ENCODE data around the gene PTGS1.
"Not testable (repeated sequence)": the region's sequence is repeated elsewhere in the genome, so short reads cannot be mapped to it uniquely, and the experiment has no call there.

The PTGS1 gene

DNA sequence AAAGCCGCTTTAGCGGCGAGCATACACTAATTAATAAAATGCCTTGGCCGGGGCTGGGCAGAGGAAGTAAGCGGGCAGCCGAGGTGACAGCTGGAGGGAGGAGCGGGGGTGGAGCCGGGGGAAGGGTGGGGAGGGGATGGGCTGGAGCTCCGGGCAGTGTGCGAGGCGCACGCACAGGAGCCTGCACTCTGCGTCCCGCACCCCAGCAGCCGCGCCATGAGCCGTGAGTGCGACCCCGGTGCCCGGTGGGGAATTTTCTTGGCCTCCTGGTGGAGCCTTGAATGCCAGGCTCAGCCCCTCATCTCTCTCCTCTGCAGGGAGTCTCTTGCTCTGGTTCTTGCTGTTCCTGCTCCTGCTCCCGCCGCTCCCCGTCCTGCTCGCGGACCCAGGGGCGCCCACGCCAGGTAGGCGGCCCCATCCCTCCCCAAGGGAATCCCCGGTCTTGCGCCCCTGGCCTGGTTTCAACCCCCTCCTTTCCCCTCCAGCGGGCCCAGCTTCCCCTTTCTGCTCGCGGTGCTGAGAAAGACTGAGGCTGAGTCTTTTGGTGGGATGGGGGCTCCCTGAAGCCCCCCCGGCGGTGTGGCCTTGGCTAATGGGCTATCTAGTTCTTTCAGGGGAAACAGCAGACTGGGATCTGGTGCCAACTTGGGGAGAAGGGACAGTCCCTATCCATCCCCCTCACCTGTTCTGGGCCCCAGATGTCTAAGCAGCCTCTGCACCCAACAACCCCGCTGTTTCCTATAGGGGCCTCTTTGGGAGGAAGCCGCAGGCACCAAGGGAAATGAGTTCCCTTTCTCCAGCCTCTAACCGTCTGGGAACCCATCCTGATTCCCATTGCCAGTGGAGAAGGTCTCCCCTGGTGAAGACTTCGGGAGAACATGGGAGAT, at the start of gene PTGS1:
Gene PTGS1, plus strand, starts transcription at position 156 of the 887 bp plus-strand sequence. Its CDS starts 61 bp downstream, at position 217.
- no peak within 1 kb of the TSS for H3K27ac ChIP-seq
- no peak for TF ChIP-seq ZFX (IDR thresholded peaks at IDR 0.05)
- TF ChIP-seq, protein P1, sequence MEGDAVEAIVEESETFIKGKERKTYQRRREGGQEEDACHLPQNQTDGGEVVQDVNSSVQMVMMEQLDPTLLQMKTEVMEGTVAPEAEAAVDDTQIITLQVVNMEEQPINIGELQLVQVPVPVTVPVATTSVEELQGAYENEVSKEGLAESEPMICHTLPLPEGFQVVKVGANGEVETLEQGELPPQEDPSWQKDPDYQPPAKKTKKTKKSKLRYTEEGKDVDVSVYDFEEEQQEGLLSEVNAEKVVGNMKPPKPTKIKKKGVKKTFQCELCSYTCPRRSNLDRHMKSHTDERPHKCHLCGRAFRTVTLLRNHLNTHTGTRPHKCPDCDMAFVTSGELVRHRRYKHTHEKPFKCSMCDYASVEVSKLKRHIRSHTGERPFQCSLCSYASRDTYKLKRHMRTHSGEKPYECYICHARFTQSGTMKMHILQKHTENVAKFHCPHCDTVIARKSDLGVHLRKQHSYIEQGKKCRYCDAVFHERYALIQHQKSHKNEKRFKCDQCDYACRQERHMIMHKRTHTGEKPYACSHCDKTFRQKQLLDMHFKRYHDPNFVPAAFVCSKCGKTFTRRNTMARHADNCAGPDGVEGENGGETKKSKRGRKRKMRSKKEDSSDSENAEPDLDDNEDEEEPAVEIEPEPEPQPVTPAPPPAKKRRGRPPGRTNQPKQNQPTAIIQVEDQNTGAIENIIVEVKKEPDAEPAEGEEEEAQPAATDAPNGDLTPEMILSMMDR (conservative IDR thresholded peaks at IDR 0.05) = no peak

DNA sequence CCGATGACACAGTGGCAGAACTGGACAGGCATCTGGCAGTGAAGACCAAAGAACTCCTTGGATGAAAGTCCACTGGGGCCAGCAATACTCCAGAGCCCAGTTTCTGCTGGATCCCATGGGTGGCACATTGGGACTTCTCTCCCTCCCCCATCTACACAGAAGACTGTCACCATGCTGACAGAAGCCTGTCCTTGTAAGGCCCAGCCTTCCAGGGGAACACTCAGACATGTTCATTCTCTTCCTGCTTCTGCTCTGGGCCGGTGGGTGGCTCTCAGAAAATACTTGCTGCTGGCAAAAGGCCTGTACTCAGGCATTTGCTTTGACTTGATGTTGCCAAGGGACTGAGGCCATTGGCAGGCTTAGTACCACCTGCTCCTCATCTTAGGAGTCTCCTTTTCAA, 48.3 kb upstream of the PTGS1 start:
- TF ChIP-seq, protein P1 (conservative IDR thresholded peaks at IDR 0.05) = no peak
- no peak for TF ChIP-seq ZFX (IDR thresholded peaks at IDR 0.05)
- H3K27ac ChIP-seq = no peak overlapping the region

DNA sequence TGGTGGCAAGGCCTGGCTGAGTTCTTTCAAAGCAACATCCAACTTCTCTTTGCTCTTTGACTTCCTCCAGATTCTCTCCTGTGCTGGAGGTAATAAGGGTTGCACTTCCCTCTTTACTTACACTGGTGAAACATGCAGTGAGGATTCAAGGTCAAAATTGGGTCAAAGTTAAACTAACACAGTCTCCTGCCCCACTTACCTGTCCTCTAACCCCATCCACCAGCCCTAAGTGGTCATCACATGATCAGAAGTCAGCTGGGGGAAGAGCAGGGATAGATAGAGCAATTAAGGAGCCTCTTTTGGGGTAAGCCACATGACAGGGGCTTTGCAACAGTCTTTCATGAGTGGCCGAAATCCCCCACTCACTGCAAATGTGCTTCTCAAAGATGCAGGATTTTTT, 46.2 kb upstream of the PTGS1 start:
- not testable (repeated sequence) for H3K27ac ChIP-seq

DNA sequence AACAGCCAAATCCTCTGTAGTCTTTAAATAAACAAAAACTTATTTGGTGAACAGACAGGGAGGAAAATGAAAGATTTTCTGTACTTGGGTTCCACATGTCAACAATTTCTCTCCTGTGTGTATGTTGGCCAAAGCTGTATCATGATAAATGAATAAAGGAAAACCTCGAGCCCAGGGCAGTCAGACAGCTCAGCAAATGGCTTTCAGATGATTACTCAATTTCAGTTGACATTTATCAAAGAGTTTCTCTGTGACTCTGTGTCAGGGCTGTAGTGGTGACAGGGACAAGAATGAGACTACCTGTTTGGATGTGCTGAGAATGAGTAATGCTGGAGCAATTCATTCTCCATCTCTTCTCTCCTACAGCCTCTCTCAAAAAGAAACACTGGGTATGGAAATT, 45.7 kb upstream of the PTGS1 start:
- TF ChIP-seq ZFX (IDR thresholded peaks at IDR 0.05) = no peak
- TF ChIP-seq, protein P1 (conservative IDR thresholded peaks at IDR 0.05) = no peak
- H3K27ac ChIP-seq = no peak overlapping the region

DNA sequence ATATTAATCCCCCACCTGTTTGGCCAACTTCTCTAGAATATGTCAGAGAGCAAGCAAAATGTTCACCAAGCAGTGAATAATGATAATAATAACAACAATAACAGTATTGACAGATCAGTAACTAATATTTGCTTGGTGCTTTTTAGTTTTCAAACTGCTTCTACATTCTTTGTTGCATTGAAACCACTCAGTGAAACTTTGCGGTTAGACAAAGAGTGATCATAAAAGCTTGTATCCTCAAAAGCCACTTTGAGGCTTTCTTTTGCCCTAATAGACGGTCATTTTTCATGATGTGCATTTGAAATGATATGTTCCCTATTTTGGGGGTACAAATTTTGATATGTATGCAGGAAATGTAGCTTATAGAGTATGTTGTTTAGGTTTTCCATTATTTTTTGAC, 43.6 kb upstream of the PTGS1 start:
- no peak overlapping the region for H3K27ac ChIP-seq
- TF ChIP-seq ZFX (IDR thresholded peaks at IDR 0.05) = no peak
- TF ChIP-seq, protein P1 (conservative IDR thresholded peaks at IDR 0.05) = no peak

DNA sequence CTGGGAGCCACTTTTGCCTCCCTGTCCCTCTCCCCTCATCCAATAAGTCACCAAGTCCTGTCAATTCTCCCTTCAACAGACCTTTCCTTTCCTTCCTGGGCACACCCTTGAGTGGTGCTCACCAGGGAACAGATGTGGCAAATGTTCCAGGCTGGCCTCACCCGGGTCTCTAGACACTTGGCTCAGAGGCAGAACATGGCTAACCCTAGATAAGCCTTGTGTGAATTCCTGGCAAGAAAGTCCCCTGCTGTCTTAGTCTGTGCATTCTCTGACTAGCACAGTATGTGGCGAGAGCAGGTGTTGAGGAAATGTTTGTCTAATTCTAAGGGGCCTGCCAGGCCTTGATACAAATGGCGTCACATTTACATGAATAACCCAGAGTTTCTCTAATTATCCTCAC, 41.2 kb upstream of the PTGS1 start:
- no peak overlapping the region for H3K27ac ChIP-seq
- TF ChIP-seq, protein P1 (conservative IDR thresholded peaks at IDR 0.05) = no peak
- no peak for TF ChIP-seq ZFX (IDR thresholded peaks at IDR 0.05)

DNA sequence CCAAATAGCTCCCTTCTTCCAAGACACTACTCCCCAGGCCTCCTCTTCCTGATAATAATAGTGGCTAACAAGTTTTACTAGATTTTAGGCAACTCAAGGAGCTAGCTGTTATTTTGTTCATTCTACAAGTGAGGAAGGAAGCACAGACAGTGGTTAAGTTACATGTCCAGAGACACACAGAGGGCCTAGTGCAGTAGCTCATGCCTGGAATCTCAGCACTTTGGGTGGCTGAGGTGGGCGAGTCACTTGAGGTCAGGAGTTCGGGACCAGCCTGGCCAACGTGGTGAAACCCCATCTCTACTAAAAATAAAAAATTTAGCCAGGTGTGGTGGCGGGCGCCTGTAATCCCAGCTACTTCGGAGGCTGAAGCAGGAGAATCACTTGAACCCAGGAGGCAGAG, 40.4 kb upstream of the PTGS1 start:
- not testable (repeated sequence) for H3K27ac ChIP-seq

DNA sequence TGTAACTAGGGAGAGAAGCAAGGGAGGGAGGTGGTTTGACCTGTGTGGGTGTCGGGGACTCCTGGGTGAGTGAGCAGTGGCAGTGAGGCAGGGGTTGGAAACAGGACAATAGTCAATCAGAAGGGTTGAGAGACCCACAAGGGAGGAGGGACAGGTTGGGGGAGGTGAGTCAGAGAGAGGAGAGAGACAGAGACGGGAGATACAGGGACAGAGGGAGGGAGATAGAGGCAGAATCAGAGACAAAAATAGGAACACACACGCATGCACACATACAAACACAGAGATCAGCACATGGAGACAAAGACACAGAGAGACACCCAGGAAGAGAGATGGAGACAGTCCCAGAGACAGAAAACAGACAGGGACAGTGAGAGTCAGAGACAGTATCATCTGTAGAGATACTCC, 39.3 kb upstream of the PTGS1 start:
- TF ChIP-seq ZFX (IDR thresholded peaks at IDR 0.05) = no peak
- TF ChIP-seq, protein P1 (conservative IDR thresholded peaks at IDR 0.05) = no peak
- no peak overlapping the region for H3K27ac ChIP-seq
